PC-9 (cell line): Measurements from ENCODE around the gene GPT2.

Experiments
- CTCF ChIP-seq: fragments of 200-600 bp; sonication (generic); conservative IDR thresholded peaks from 2 replicates; pipeline ENCODE4 v1.6.1; 2017; ENCODE audit warnings: mixed run types, antibody characterized with exemption, mild to moderate bottlenecking, moderate library complexity
- EZH2 ChIP-seq: fragments of 200-600 bp; sonication (generic); IDR thresholded peaks from 2 replicates; pipeline ENCODE4 v1.8.0; 2017; ENCODE audit warnings: antibody characterized with exemption, low read depth

GRCh38 chr16:46866286-46866685, 17.9 kb upstream of the GPT2 start:
- no peak for TF ChIP-seq CTCF
- TF ChIP-seq EZH2: no peak
